ENCODE measurements around the gene ARHGEF25.
"Not testable (repeated sequence)": the region's sequence is repeated elsewhere in the genome, so short reads cannot be mapped to it uniquely, and the experiment has no call there.

DNA sequence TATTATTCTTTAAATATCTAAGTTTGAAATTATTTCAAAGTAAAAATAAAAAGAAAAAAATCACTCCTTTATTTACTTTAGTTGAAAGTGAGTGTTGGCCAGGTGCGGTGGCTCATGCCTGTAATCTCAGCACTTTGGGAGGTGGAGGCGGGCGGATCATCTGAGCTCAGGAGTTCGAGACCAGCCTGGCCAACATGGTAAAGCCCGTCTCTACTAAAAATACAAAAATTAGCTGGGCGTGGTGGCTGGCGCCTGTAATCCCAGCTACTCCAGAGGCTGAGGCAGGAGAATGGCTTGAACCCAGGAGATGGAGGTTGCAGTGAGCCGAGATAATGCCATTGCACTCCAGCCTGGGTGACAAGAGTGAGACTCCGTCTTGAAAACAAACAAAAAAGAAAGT, 25.5 kb downstream of the ARHGEF25 start:
- TF ChIP-seq, protein P1, sequence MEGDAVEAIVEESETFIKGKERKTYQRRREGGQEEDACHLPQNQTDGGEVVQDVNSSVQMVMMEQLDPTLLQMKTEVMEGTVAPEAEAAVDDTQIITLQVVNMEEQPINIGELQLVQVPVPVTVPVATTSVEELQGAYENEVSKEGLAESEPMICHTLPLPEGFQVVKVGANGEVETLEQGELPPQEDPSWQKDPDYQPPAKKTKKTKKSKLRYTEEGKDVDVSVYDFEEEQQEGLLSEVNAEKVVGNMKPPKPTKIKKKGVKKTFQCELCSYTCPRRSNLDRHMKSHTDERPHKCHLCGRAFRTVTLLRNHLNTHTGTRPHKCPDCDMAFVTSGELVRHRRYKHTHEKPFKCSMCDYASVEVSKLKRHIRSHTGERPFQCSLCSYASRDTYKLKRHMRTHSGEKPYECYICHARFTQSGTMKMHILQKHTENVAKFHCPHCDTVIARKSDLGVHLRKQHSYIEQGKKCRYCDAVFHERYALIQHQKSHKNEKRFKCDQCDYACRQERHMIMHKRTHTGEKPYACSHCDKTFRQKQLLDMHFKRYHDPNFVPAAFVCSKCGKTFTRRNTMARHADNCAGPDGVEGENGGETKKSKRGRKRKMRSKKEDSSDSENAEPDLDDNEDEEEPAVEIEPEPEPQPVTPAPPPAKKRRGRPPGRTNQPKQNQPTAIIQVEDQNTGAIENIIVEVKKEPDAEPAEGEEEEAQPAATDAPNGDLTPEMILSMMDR (IDR thresholded peaks at IDR 0.05; ENCODE audit: insufficient read depth, low read length, poor library complexity, severe bottlenecking), result not testable (repeated sequence)
- TF ChIP-seq EZH2phosphoT487 (conservative IDR thresholded peaks at IDR 0.05; ENCODE audit: low read length), result not testable (repeated sequence)
